ENCODE results near the gene USP21.

Gene USP21

GRCh38 chr1:161128591-161129420 is 30.5 kb upstream of the USP21 start:
- Mint-ChIP-seq H3K27ac (peak overlapping the region; percentile 25), H3K4me1 (peaks cover 61% of the 10 kb centered on the region), H3K27me3 (no peaks in the 10 kb centered on the region), H3K4me3 (no peak overlapping the region), H3K9me3 (no peaks in the 10 kb centered on the region), H3K36me3 (peaks cover 31% of the 10 kb centered on the region)

GRCh38 chr1:161130266-161130665 is 29.0 kb upstream of the USP21 start:
- Mint-ChIP-seq H3K9me3 (no peaks in the 10 kb centered on the region), H3K4me3 (no peak overlapping the region), H3K4me1 (peaks cover 65% of the 10 kb centered on the region), H3K36me3 (peaks cover 28% of the 10 kb centered on the region), H3K27me3 (no peaks in the 10 kb centered on the region), H3K27ac (peak overlapping the region; percentile 15)

GRCh38 chr1:161131523-161132409 is 27.5 kb upstream of the USP21 start:
- Mint-ChIP-seq H3K4me1 (peaks cover 60% of the 10 kb centered on the region), H3K9me3 (no peaks in the 10 kb centered on the region), H3K27ac (peak overlapping the region; percentile 97), H3K27me3 (no peaks in the 10 kb centered on the region), H3K4me3 (no peak overlapping the region), H3K36me3 (peaks cover 21% of the 10 kb centered on the region)

GRCh38 chr1:161132410-161133219 is 26.7 kb upstream of the USP21 start, which contains the start of gene DEDD:
DEDD (minus strand) TSS chr1:161132667; CDS start chr1:161124462, 8,205 bp downstream.
- peak within 1 kb of the TSS; percentile 97 for H3K27ac Mint-ChIP-seq
- H3K36me3 Mint-ChIP-seq, result peaks cover 15% of the 10 kb centered on the region
- no peaks in the 10 kb centered on the region for H3K27me3 Mint-ChIP-seq
- peaks cover 52% of the 10 kb centered on the region for H3K4me1 Mint-ChIP-seq
- H3K4me3 Mint-ChIP-seq, result no peak within 1 kb of the TSS
- H3K9me3 Mint-ChIP-seq, result no peaks in the 10 kb centered on the region

- H3K4me1 Mint-ChIP-seq, result peaks cover 46% of the 10 kb centered on the region
- H3K4me3 Mint-ChIP-seq, result no peak overlapping the region
- H3K36me3 Mint-ChIP-seq, result peaks cover 12% of the 10 kb centered on the region
- H3K27ac Mint-ChIP-seq, result no peak overlapping the region
- H3K9me3 Mint-ChIP-seq, result no peaks in the 10 kb centered on the region
- no peaks in the 10 kb centered on the region for H3K27me3 Mint-ChIP-seq
These were observed 26.0 kb upstream of the USP21 start for GRCh38 chr1:161133220-161133740.

GRCh38 chr1:161137881-161138280 is 21.4 kb upstream of the USP21 start:
- no peak overlapping the region for H3K4me3 Mint-ChIP-seq
- peaks cover 13% of the 10 kb centered on the region for H3K4me1 Mint-ChIP-seq
- H3K9me3 Mint-ChIP-seq, result no peaks in the 10 kb centered on the region
- H3K27ac Mint-ChIP-seq, result no peak overlapping the region
- no peaks in the 10 kb centered on the region for H3K27me3 Mint-ChIP-seq
- H3K36me3 Mint-ChIP-seq, result no peaks in the 10 kb centered on the region

GRCh38 chr1:161138431-161138830 is 20.9 kb upstream of the USP21 start:
- H3K27ac Mint-ChIP-seq, result peak overlapping the region; percentile 76
- no peak overlapping the region for H3K4me3 Mint-ChIP-seq
- H3K36me3 Mint-ChIP-seq, result no peaks in the 10 kb centered on the region
- H3K9me3 Mint-ChIP-seq, result no peaks in the 10 kb centered on the region
- H3K4me1 Mint-ChIP-seq, result peaks cover 13% of the 10 kb centered on the region
- no peaks in the 10 kb centered on the region for H3K27me3 Mint-ChIP-seq

- Mint-ChIP-seq H3K9me3 (no peaks in the 10 kb centered on the region), H3K4me1 (peaks cover 13% of the 10 kb centered on the region), H3K36me3 (no peaks in the 10 kb centered on the region), H3K27me3 (no peaks in the 10 kb centered on the region), H3K27ac (no peak overlapping the region), H3K4me3 (no peak overlapping the region)
These were observed 19.5 kb upstream of the USP21 start for GRCh38 chr1:161139766-161140165.

GRCh38 chr1:161140755-161141400 is 18.4 kb upstream of the USP21 start:
- no peaks in the 10 kb centered on the region for H3K27me3 Mint-ChIP-seq
- no peaks in the 10 kb centered on the region for H3K9me3 Mint-ChIP-seq
- no peak overlapping the region for H3K4me3 Mint-ChIP-seq
- no peaks in the 10 kb centered on the region for H3K36me3 Mint-ChIP-seq
- peaks cover 8% of the 10 kb centered on the region for H3K4me1 Mint-ChIP-seq
- no peak overlapping the region for H3K27ac Mint-ChIP-seq

- Mint-ChIP-seq H3K9me3 (no peaks in the 10 kb centered on the region), H3K27me3 (no peaks in the 10 kb centered on the region), H3K4me1 (no peaks in the 10 kb centered on the region), H3K36me3 (no peaks in the 10 kb centered on the region), H3K27ac (no peak overlapping the region), H3K4me3 (no peak overlapping the region)
These were observed 13.5 kb upstream of the USP21 start for GRCh38 chr1:161145832-161146231.

GRCh38 chr1:161153176-161153575 is 6.1 kb upstream of the USP21 start:
- peak overlapping the region; percentile 96 for H3K4me3 Mint-ChIP-seq
- H3K27me3 Mint-ChIP-seq, result no peaks in the 10 kb centered on the region
- peaks cover 8% of the 10 kb centered on the region for H3K36me3 Mint-ChIP-seq
- no peaks in the 10 kb centered on the region for H3K9me3 Mint-ChIP-seq
- H3K27ac Mint-ChIP-seq, result peak overlapping the region; percentile 76
- H3K4me1 Mint-ChIP-seq, result peaks cover 19% of the 10 kb centered on the region

GRCh38 chr1:161153682-161154337 is 5.5 kb upstream of the USP21 start, which contains the start of gene UFC1:
UFC1 (plus strand) TSS chr1:161153978; CDS start chr1:161153998, 20 bp downstream.
- Mint-ChIP-seq H3K36me3 (peaks cover 8% of the 10 kb centered on the region), H3K9me3 (no peaks in the 10 kb centered on the region), H3K4me1 (peaks cover 22% of the 10 kb centered on the region), H3K4me3 (peak within 1 kb of the TSS; percentile 96), H3K27me3 (no peaks in the 10 kb centered on the region), H3K27ac (peak within 1 kb of the TSS; percentile 100)

GRCh38 chr1:161157867-161158266 is 1.4 kb upstream of the USP21 start:
- Mint-ChIP-seq H3K36me3 (peaks cover 13% of the 10 kb centered on the region), H3K4me3 (peak overlapping the region; percentile 91), H3K4me1 (peaks cover 58% of the 10 kb centered on the region), H3K9me3 (no peaks in the 10 kb centered on the region), H3K27ac (no peak overlapping the region), H3K27me3 (no peaks in the 10 kb centered on the region)

- Mint-ChIP-seq H3K4me3 (peak overlapping the region; percentile 91), H3K4me1 (peaks cover 64% of the 10 kb centered on the region), H3K27ac (peak overlapping the region; percentile 93), H3K36me3 (peaks cover 14% of the 10 kb centered on the region), H3K27me3 (no peaks in the 10 kb centered on the region), H3K9me3 (no peaks in the 10 kb centered on the region)
These were observed 837 bp upstream of the USP21 start for GRCh38 chr1:161158316-161159010.

Measured in activated naive CD4-positive, alpha-beta T cell treated with anti-CD3 and anti-CD28 coated beads, Interleukin-2, amount 50 U/mL, for 24 hours (primary cell).